Mammary epithelial cell (primary cell): Measurements from ENCODE around the gene MAML3.

Experiments
- CTCF ChIP-seq, 2 donors: IDR thresholded peaks in 1 of 2; conservative IDR thresholded peaks in 1 of 2; 2 replicates each; pipeline ENCODE4 v1.5.1; 2011 to 2012; ENCODE audit warnings: inconsistent platforms in 2 of 2, low read length in 2 of 2, mild to moderate bottlenecking in 2 of 2, control low read depth in 1 of 2, low read depth in 1 of 2; ENCODE audit not compliant: insufficient read depth in 1 of 2; ENCODE audit errors: extremely low read depth in 1 of 2
- EZH2 ChIP-seq: IDR thresholded peaks from 2 replicates; pipeline ENCODE4 v1.6.1; 2012; ENCODE audit warnings: low read length, inconsistent platforms, borderline replicate concordance

GRCh38 chr4:140069066-140069465 is 84.9 kb downstream of the MAML3 start:
- no peak for TF ChIP-seq EZH2
- TF ChIP-seq CTCF (conservative IDR thresholded peaks at IDR 0.05 in 1 of 2, IDR thresholded peaks at IDR 0.05 in 1 of 2; ENCODE audit: extremely low read depth in 1 of 2, insufficient read depth in 1 of 2, low read depth in 1 of 2, low read length in 2 of 2), result no peak
